Mesenchymal stem cell (in vitro differentiated cells and primary cell): Measurements from ENCODE around the gene TNFRSF12A.

ENCODE experiments used
- DNase-seq: peaks from one replicate; pipeline ENCODE4 v3.0.0-alpha.2; 2013
- H2AFZ ChIP-seq: one replicate; pipeline ENCODE4 v1.6.1; 2013; ENCODE audit warnings: low read depth, mild to moderate bottlenecking, control low read depth, inconsistent platforms, low read length, moderate library complexity
- H2AK5ac ChIP-seq: 2 replicates; pipeline ENCODE4 v1.6.1; 2013; ENCODE audit warnings: low read length, moderate library complexity, mild to moderate bottlenecking, inconsistent platforms; ENCODE audit not compliant: severe bottlenecking
- H2BK120ac ChIP-seq: one replicate; pipeline ENCODE4 v1.6.1; 2013; ENCODE audit warnings: low read depth, mild to moderate bottlenecking, inconsistent platforms, low read length, moderate library complexity
- H2BK12ac ChIP-seq, 2 experiments: one replicate each; pipeline ENCODE4 v1.6.1; 2013; ENCODE audit warnings: inconsistent platforms in 2 of 2, low read length in 2 of 2, mild to moderate bottlenecking in 2 of 2, moderate library complexity in 2 of 2, control low read depth in 1 of 2
- H2BK15ac ChIP-seq: one replicate; pipeline ENCODE4 v1.6.1; 2013; ENCODE audit warnings: mild to moderate bottlenecking, low read depth, inconsistent platforms; ENCODE audit not compliant: poor library complexity, severe bottlenecking
- H2BK5ac ChIP-seq: 2 replicates; pipeline ENCODE4 v1.6.1; 2013; ENCODE audit warnings: low read depth, mild to moderate bottlenecking, low read length, control low read depth, inconsistent platforms; ENCODE audit not compliant: poor library complexity, severe bottlenecking
- H3K14ac ChIP-seq, 2 experiments: one replicate each; pipeline ENCODE4 v1.6.1; 2013; ENCODE audit warnings: inconsistent platforms in 2 of 2, low read length in 2 of 2, control low read depth in 1 of 2, mild to moderate bottlenecking in 1 of 2, moderate library complexity in 1 of 2
- H3K18ac ChIP-seq, 2 experiments: one replicate each; pipeline ENCODE4 v1.6.1; 2013; ENCODE audit warnings: inconsistent platforms in 2 of 2, low read length in 2 of 2, control low read depth in 1 of 2, low read depth in 1 of 2, mild to moderate bottlenecking in 1 of 2
- H3K23ac ChIP-seq, 2 experiments: one replicate each; pipeline ENCODE4 v1.6.1; 2013; ENCODE audit warnings: inconsistent platforms in 2 of 2, low read length in 2 of 2, mild to moderate bottlenecking in 2 of 2, moderate library complexity in 2 of 2, control low read depth in 1 of 2
- H3K27ac ChIP-seq: 2 replicates; pipeline ENCODE4 v1.5.1; 2013; ENCODE audit warnings: mild to moderate bottlenecking, moderate library complexity, low read length, control low read depth, inconsistent platforms; ENCODE audit not compliant: poor library complexity, severe bottlenecking
- H3K27me3 ChIP-seq, 2 experiments: 2 replicates each; pipeline versions ENCODE4 v1.6.1 to v1.7.0; 2013; ENCODE audit warnings: low read length in 2 of 2, mild to moderate bottlenecking in 2 of 2, moderate library complexity in 2 of 2, control low read depth in 1 of 2, inconsistent platforms in 1 of 2; ENCODE audit not compliant: control insufficient read depth in 1 of 2, insufficient read depth in 1 of 2
- H3K36me3 ChIP-seq, 2 experiments: 2 replicates each; pipeline versions ENCODE4 v1.6.1 to v1.7.0; 2013; ENCODE audit warnings: low read length in 2 of 2, control low read depth in 1 of 2, inconsistent platforms in 1 of 2, low read depth in 1 of 2, mild to moderate bottlenecking in 1 of 2; ENCODE audit not compliant: insufficient read depth in 2 of 2, control insufficient read depth in 1 of 2
- H3K4ac ChIP-seq, 2 experiments: one replicate each; pipeline ENCODE4 v1.6.1; 2013; ENCODE audit warnings: inconsistent platforms in 2 of 2, low read length in 2 of 2, mild to moderate bottlenecking in 2 of 2, moderate library complexity in 2 of 2, control low read depth in 1 of 2, low read depth in 1 of 2
- H3K4me1 ChIP-seq: 2 replicates; pipeline ENCODE4 v1.6.1; 2013; ENCODE audit warnings: low read depth, low read length, control low read depth; ENCODE audit not compliant: control insufficient read depth, insufficient read depth
- H3K4me2 ChIP-seq: 2 replicates; pipeline ENCODE4 v1.6.1; 2013; ENCODE audit warnings: low read length, mild to moderate bottlenecking, inconsistent platforms; ENCODE audit not compliant: poor library complexity, severe bottlenecking
- H3K4me3 ChIP-seq, 2 experiments: 2 replicates each; pipeline versions ENCODE4 v1.5.1 to v1.7.0; 2013; ENCODE audit warnings: low read length in 2 of 2, mild to moderate bottlenecking in 2 of 2, control low read depth in 1 of 2, low read depth in 1 of 2; ENCODE audit not compliant: insufficient read depth in 1 of 2
- H3K79me1 ChIP-seq: replicated peaks from 2 replicates; pipeline ENCODE4 v1.6.1; 2013; ENCODE audit warnings: mild to moderate bottlenecking, control low read depth, low read length, inconsistent platforms; ENCODE audit not compliant: poor library complexity, severe bottlenecking
- H3K9ac ChIP-seq: 2 replicates; pipeline ENCODE4 v1.7.0; 2013; ENCODE audit warnings: mild to moderate bottlenecking, low read length, moderate library complexity
- H3K9me3 ChIP-seq: 2 replicates; pipeline ENCODE4 v1.7.0; 2013; ENCODE audit warnings: mild to moderate bottlenecking, low read length; ENCODE audit not compliant: control insufficient read depth
- H4K8ac ChIP-seq: one replicate; pipeline ENCODE4 v1.6.1; 2013; ENCODE audit warnings: inconsistent platforms, mild to moderate bottlenecking, low read length, moderate library complexity
- H4K91ac ChIP-seq: one replicate; pipeline ENCODE4 v1.6.1; 2013; ENCODE audit warnings: mild to moderate bottlenecking, low read length, inconsistent platforms
- WGBS: methylation state at CpG from one replicate; pipeline ENCODE4 v1.1.7; 2013; ENCODE audit warnings: mixed read lengths; 5-methylcytosine and 5-hydroxymethylcytosine counted together

TNFRSF12A gene

GRCh38 chr16:3057181-3058138 lies 37.3 kb downstream of the TNFRSF12A start:
- H3K4ac ChIP-seq, result no peak overlapping the region
- no peak overlapping the region for H3K14ac ChIP-seq
- no peak overlapping the region for H3K4me3 ChIP-seq
- peaks cover 0 to 15% of the 10 kb centered on the region in 2 experiments for H3K36me3 ChIP-seq
- H3K79me1 ChIP-seq, result no peaks in the 10 kb centered on the region
- no peak overlapping the region for H2BK120ac ChIP-seq
- H4K8ac ChIP-seq, result no peak overlapping the region
- no peak overlapping the region for H3K23ac ChIP-seq
- no peak overlapping the region for H2AK5ac ChIP-seq
- H3K27ac ChIP-seq, result no peak overlapping the region
- no peak overlapping the region for H4K91ac ChIP-seq
- H3K27me3 ChIP-seq, result no peaks in the 10 kb centered on the region
- DNase-seq, result no peak
- H2BK15ac ChIP-seq, result peak overlapping the region; percentile 65
- H3K4me2 ChIP-seq, result no peak overlapping the region
- WGBS, result 97% methylated on average over 20 of the region's 22 CpGs
- no peak overlapping the region for H3K9ac ChIP-seq
- H2BK5ac ChIP-seq, result no peak overlapping the region
- peaks cover 17% of the 10 kb centered on the region for H3K4me1 ChIP-seq
- no peak overlapping the region for H2BK12ac ChIP-seq
- H3K9me3 ChIP-seq, result no peaks in the 10 kb centered on the region
- H3K18ac ChIP-seq, result no peak overlapping the region
- H2AFZ ChIP-seq, result no peak overlapping the region

DNA sequence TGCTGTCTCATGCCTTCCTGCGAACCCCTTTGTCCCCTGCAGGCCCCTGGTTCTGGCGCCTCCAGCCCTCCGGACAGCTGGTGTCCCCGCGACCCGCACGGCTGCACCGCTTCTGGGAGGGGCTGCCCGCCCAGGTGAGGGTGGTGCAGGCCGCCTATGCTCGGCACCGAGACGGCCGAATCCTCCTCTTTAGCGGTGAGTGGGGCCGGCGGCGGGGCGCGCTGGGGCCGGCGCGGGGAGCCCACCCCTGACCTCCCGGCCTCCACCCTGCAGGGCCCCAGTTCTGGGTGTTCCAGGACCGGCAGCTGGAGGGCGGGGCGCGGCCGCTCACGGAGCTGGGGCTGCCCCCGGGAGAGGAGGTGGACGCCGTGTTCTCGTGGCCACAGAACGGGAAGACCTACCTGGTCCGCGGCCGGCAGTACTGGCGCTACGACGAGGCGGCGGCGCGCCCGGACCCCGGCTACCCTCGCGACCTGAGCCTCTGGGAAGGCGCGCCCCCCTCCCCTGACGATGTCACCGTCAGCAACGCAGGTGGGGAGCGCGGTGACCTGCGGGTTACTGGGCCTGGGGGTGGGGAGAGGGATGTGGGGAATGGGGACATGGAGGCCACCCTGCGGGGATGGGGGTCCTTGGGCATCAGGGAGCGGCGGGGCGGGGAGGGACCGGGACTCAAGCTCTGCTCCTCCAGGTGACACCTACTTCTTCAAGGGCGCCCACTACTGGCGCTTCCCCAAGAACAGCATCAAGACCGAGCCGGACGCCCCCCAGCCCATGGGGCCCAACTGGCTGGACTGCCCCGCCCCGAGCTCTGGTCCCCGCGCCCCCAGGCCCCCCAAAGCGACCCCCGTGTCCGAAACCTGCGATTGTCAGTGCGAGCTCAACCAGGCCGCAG lies 38.2 kb downstream of the TNFRSF12A start:
- no peak overlapping the region for H2BK12ac ChIP-seq
- no peak overlapping the region for H3K27ac ChIP-seq
- H2BK120ac ChIP-seq, result peak overlapping the region; percentile 96
- H3K27me3 ChIP-seq, result no peaks in the 10 kb centered on the region
- H3K79me1 ChIP-seq, result no peaks in the 10 kb centered on the region
- peak overlapping the region; percentile 72 for H2AFZ ChIP-seq
- peak overlapping the region; percentile 3 to 90 for H3K4ac ChIP-seq
- H2BK15ac ChIP-seq, result peak overlapping the region; percentile 65
- DNase-seq, result peak; percentile 43
- H3K14ac ChIP-seq, result peak overlapping the region in 1 of 2 experiments; percentile 93
- peak overlapping the region; percentile 71 to 93 for H3K18ac ChIP-seq
- no peak overlapping the region for H2AK5ac ChIP-seq
- peak overlapping the region in 1 of 2 experiments; percentile 81 for H3K23ac ChIP-seq
- peak overlapping the region; percentile 75 for H3K4me2 ChIP-seq
- peak overlapping the region; percentile 75 to 81 for H3K4me3 ChIP-seq
- 12% methylated on average over 58 of the region's 77 CpGs for WGBS
- peak overlapping the region; percentile 88 for H3K9ac ChIP-seq
- H4K91ac ChIP-seq, result peak overlapping the region; percentile 77
- peaks cover 17% of the 10 kb centered on the region for H3K4me1 ChIP-seq
- no peaks in the 10 kb centered on the region for H3K9me3 ChIP-seq
- H2BK5ac ChIP-seq, result no peak overlapping the region
- H4K8ac ChIP-seq, result peak overlapping the region; percentile 97
- H3K36me3 ChIP-seq, result peaks cover 0 to 15% of the 10 kb centered on the region in 2 experiments

DNA sequence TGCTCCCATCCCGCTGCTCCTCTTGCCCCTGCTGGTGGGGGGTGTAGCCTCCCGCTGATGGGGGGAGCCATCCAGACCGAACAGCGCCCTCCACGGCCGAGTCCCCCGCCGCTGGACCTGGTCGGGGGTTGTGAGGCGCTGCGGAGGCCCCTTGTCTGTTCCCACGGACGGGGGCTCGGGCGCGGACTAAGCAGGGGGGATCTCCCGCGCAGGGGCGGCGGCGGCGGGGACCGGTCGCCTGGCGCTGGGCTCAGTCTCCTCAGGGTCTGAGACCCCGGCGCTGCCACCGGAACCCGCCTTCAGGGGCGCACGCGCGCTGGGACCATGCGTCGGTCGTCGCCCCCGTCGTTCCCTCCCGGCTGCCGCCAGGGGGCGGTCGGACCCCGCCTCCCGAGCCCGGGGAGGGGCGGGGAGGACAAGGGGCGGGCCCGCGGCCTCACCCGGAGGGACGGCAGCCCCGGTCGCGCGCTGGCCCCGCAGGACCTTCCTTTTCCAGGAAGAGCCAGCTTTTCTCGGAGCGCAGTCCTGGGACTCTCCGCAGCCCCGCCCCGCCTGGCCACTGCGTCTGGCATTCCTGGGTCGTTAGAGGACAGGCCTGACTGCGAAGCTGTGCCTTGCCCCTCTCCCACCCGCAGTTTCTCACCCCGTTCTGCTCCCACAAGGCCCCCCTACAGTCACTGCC lies 39.0 kb downstream of the TNFRSF12A start:
- WGBS, result under 1% methylated on average over 40 of the region's 67 CpGs
- Histone ChIP-seq H2AK5ac (no peak overlapping the region), H3K9me3 (no peaks in the 10 kb centered on the region), H3K14ac (peak overlapping the region in 1 of 2 experiments; percentile 82), H3K79me1 (no peaks in the 10 kb centered on the region), H3K23ac (no peak overlapping the region), H3K27ac (no peak overlapping the region), H3K18ac (peak overlapping the region; percentile 83 to 96), H3K4me2 (peak overlapping the region; percentile 82), H3K4me1 (peaks cover 17% of the 10 kb centered on the region), H4K8ac (peak overlapping the region; percentile 99), H3K9ac (peak overlapping the region; percentile 88), H3K4ac (peak overlapping the region; percentile 89 to 90), H3K36me3 (peaks cover 0 to 15% of the 10 kb centered on the region in 2 experiments), H2BK12ac (peak overlapping the region; percentile 59 to 81), H2BK5ac (peak overlapping the region; percentile 15), H2BK15ac (peak overlapping the region; percentile 98), H3K27me3 (peaks cover 0 to 5% of the 10 kb centered on the region in 2 experiments), H3K4me3 (peak overlapping the region; percentile 75 to 81), H2BK120ac (peak overlapping the region; percentile 96), H2AFZ (peak overlapping the region; percentile 79), H4K91ac (peak overlapping the region; percentile 98)
- DNase-seq, result peak; percentile 94
